ENCODE measurements around the gene NLRP12. TPM values are rescaled to one million over a fixed set of nuclear protein-coding genes. Genes with fewer than 3 reads are reported as not detected.
"Not testable (repeated sequence)": the region's sequence is repeated elsewhere in the genome, so short reads cannot be mapped to it uniquely, and the experiment has no call there.

NLRP12 gene
- total RNA-seq, 1 experiment from 2014 or later: not detected

DNA sequence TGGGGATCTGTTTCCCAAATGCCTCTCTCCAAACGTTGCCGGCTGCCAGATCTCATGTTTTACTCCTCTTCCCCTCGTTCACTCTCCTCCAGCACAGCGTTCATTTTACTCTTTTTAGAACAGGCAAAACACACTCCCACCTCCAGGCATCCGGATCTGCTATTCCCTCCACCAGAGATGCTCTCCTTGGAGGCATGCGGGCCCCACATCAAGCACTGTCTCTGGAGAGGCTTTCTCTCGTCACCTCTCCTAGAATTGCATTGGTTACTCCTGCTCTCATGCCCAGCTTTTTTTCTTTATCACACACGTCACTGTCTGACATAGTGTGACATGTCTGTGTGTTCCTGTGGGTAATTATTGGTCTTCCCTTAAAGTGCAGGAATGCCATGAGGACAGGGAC is 23.4 kb upstream of the NLRP12 start:
- in situ Hi-C loops (cut with HindIII; ENCODE audit: low pct_unique_long_range_greater_than_20kb, low sequenced_read_pairs): no loop called here
- DNase-seq (ENCODE audit: low read depth): no peak

- in situ Hi-C loops (cut with HindIII; ENCODE audit: low pct_unique_long_range_greater_than_20kb, low sequenced_read_pairs): no loop called here
- no peak for DNase-seq (ENCODE audit: low read depth)
Measured at GRCh38 chr19:53844849-53845246, 20.7 kb upstream of the NLRP12 start.

GRCh38 chr19:53840914-53841313 is 16.8 kb upstream of the NLRP12 start:
- in situ Hi-C loops (cut with HindIII; ENCODE audit: low pct_unique_long_range_greater_than_20kb, low sequenced_read_pairs): not testable (repeated sequence)
- DNase-seq (ENCODE audit: low read depth): peak; percentile 67

DNA sequence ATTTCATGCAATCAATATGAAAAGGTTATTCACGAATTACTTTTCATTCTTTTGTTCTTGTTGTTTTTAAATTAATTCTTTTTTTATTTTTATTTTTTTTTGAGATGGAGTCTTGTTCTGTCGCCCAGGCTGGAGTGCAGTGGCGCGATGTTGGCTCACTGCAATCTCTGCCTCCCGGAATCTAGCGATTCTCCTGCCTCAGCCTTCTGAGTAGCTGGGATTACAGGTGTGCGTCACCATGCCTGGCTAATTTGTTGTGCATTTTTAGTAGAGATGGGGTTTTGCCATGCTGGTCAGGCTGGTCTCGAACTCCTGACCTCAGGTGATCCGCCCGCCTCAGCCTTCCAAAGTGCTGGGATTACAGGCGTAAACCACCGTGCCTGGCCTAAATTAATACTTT is 16.1 kb upstream of the NLRP12 start:
- in situ Hi-C loops (cut with HindIII; ENCODE audit: low pct_unique_long_range_greater_than_20kb, low sequenced_read_pairs): not testable (repeated sequence)

DNA sequence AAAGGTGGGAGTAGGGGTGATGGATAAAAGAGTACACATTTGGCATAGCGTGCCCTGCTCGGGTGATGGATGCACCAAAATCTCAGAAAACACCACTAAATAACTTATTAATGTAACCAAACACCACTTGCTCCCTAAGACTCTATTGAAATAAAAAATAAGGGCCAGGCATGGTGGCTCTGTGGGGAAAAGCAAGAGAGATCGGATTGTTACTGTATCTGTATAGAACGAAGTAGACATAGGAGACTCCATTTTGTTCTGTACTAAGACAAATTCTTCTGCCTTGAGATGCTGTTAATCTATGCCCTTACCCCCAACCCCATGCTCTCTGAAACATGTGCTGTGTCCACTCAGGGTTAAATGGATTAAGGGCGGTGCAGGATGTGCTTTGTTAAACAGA is 14.3 kb upstream of the NLRP12 start:
- in situ Hi-C loops (cut with HindIII; ENCODE audit: low pct_unique_long_range_greater_than_20kb, low sequenced_read_pairs); DNase-seq (ENCODE audit: low read depth): not testable (repeated sequence)

More for the DNA sequence above, 16.1 kb upstream of the NLRP12 start:
- not testable (repeated sequence) for DNase-seq (ENCODE audit: low read depth)

GRCh38 chr19:53832861-53833260 is 8.7 kb upstream of the NLRP12 start:
- in situ Hi-C loops (cut with HindIII; ENCODE audit: low pct_unique_long_range_greater_than_20kb, low sequenced_read_pairs); DNase-seq (ENCODE audit: low read depth): not testable (repeated sequence)

DNA sequence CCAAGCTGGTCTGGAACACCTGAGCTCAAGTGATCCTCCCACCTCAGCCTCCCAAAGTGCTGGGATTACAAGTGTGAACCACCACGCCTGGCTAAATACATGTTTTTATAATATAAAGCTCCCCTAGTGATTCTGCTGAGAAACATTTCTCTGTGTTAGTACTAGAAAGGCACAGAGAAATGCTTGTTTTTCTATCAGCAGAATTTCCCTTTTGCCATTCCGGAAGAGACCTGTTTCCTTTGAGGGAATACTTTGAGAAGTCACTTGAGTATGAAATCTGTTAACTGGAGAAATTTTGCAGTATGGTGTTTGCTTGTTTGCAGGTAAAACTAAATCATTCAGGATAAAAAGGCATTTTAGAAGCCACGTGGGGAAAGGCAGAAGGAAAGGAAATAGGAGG is 4.4 kb upstream of the NLRP12 start:
- in situ Hi-C loops (cut with HindIII; ENCODE audit: low pct_unique_long_range_greater_than_20kb, low sequenced_read_pairs): no loop called here
- DNase-seq (ENCODE audit: low read depth): no peak

GRCh38 chr19:53826876-53827275 is 2.8 kb upstream of the NLRP12 start:
- no peak for DNase-seq (ENCODE audit: low read depth)
- in situ Hi-C loops (cut with HindIII; ENCODE audit: low pct_unique_long_range_greater_than_20kb, low sequenced_read_pairs): no loop called here

GRCh38 chr19:53823380-53824120 is 564 bp downstream of the NLRP12 start:
- in situ Hi-C loops (cut with HindIII; ENCODE audit: low pct_unique_long_range_greater_than_20kb, low sequenced_read_pairs): no loop called here

GRCh38 chr19:53819861-53820260 is 4.3 kb downstream of the NLRP12 start:
- in situ Hi-C loops (cut with HindIII; ENCODE audit: low pct_unique_long_range_greater_than_20kb, low sequenced_read_pairs): no loop called here

More at GRCh38 chr19:53823380-53824120, 564 bp downstream of the NLRP12 start:
- no peak for DNase-seq (ENCODE audit: low read depth)

GRCh38 chr19:53818756-53819155 is 5.4 kb downstream of the NLRP12 start:
- in situ Hi-C loops (cut with HindIII; ENCODE audit: low pct_unique_long_range_greater_than_20kb, low sequenced_read_pairs): no loop called here
- DNase-seq (ENCODE audit: low read depth): no peak

More at GRCh38 chr19:53819861-53820260, 4.3 kb downstream of the NLRP12 start:
- no peak for DNase-seq (ENCODE audit: low read depth)

GRCh38 chr19:53813996-53814395 is 10.1 kb downstream of the NLRP12 start:
- DNase-seq (ENCODE audit: low read depth): no peak
- in situ Hi-C loops (cut with HindIII; ENCODE audit: low pct_unique_long_range_greater_than_20kb, low sequenced_read_pairs): no loop called here

GRCh38 chr19:53812335-53812734 is 11.8 kb downstream of the NLRP12 start:
- in situ Hi-C loops (cut with HindIII; ENCODE audit: low pct_unique_long_range_greater_than_20kb, low sequenced_read_pairs): no loop called here
- DNase-seq (ENCODE audit: low read depth): no peak

- DNase-seq (ENCODE audit: low read depth): no peak
- in situ Hi-C loops (cut with HindIII; ENCODE audit: low pct_unique_long_range_greater_than_20kb, low sequenced_read_pairs): no loop called here
Measured at GRCh38 chr19:53810891-53811290, 13.2 kb downstream of the NLRP12 start.

DNA sequence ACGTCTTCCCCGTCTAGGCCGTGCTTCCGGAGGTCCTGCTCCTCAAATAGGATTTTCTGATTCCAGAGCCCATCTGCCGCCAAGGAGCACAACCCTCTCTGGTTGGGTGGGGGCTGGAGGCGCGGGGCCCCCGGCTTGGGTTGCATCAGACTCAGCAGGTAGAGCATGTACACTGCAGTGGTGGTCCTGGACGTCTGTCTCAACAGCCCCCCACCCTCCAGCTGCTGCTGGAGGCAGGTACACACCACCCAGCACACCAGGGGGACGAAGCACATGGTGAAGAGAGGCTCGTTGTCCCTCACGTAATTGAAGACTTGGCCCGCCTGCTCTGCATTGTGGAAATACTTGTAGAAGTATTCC is 13.9 kb downstream of the NLRP12 start:
- DNase-seq (ENCODE audit: low read depth): no peak
- in situ Hi-C loops (cut with HindIII; ENCODE audit: low pct_unique_long_range_greater_than_20kb, low sequenced_read_pairs): no loop called here

- no peak for DNase-seq (ENCODE audit: low read depth)
- in situ Hi-C loops (cut with HindIII; ENCODE audit: low pct_unique_long_range_greater_than_20kb, low sequenced_read_pairs): no loop called here
Measured at GRCh38 chr19:53809518-53810186, 14.5 kb downstream of the NLRP12 start.

DNA sequence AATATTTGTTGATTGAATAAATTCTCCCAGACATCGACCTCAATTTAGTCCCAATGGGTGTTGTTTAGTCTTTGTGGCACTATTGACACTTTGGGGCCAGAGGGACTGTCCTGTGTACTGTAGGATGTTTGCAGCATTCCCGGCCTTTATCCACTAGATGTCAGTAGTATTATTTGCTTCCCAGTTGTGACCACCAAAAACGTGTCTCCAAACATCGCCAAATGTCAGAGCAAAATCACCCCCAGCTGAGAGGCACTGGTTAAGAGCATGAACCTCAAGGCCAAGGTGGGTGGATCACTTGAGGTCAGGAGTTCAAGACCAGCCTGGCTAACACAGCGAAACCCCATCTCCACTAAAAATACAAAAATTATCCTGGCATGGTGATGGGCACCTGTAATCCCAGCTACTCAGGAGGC is 15.4 kb downstream of the NLRP12 start:
- DNase-seq (ENCODE audit: low read depth): peak; percentile 43
- in situ Hi-C loops (cut with HindIII; ENCODE audit: low pct_unique_long_range_greater_than_20kb, low sequenced_read_pairs): no loop called here

- in situ Hi-C loops (cut with HindIII; ENCODE audit: low pct_unique_long_range_greater_than_20kb, low sequenced_read_pairs): no loop called here
- no peak for DNase-seq (ENCODE audit: low read depth)
Measured at GRCh38 chr19:53801257-53801656, 22.9 kb downstream of the NLRP12 start.

GRCh38 chr19:53795019-53795418 is 29.1 kb downstream of the NLRP12 start:
- in situ Hi-C loops (cut with HindIII; ENCODE audit: low pct_unique_long_range_greater_than_20kb, low sequenced_read_pairs): no loop called here

More at GRCh38 chr19:53795019-53795418, 29.1 kb downstream of the NLRP12 start:
- no peak for DNase-seq (ENCODE audit: low read depth)
